ENCODE measurements around the gene TTC1.
"Not testable (repeated sequence)": the region's sequence is repeated elsewhere in the genome, so short reads cannot be mapped to it uniquely, and the experiment has no call there.

The TTC1 gene, protein sequence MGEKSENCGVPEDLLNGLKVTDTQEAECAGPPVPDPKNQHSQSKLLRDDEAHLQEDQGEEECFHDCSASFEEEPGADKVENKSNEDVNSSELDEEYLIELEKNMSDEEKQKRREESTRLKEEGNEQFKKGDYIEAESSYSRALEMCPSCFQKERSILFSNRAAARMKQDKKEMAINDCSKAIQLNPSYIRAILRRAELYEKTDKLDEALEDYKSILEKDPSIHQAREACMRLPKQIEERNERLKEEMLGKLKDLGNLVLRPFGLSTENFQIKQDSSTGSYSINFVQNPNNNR

GRCh38 chr5:160008877-160009590 is at the start of gene TTC1:
Gene TTC1 (plus strand): TSS chr5:160009139. CDS start chr5:160010529, 1,390 bp downstream.
- H3K4me3 ChIP-seq (ENCODE audit: low read depth, low read length) = peak within 1 kb of the TSS; percentile 97
- H3K9ac ChIP-seq (ENCODE audit: low read depth, low read length) = peak within 1 kb of the TSS; percentile 94
- no peaks in the 10 kb centered on the region for H3K27me3 ChIP-seq (ENCODE audit: control insufficient read depth, insufficient read depth, low read length)
- H3K9me3 ChIP-seq (ENCODE audit: control insufficient read depth, insufficient read depth, low read length) = no peaks in the 10 kb centered on the region
- no peaks in the 10 kb centered on the region for H3K4me1 ChIP-seq (ENCODE audit: control insufficient read depth, insufficient read depth, low read length)
- H3K36me3 ChIP-seq (ENCODE audit: control insufficient read depth, insufficient read depth, low read length) = peaks cover 5% of the 10 kb centered on the region

DNA sequence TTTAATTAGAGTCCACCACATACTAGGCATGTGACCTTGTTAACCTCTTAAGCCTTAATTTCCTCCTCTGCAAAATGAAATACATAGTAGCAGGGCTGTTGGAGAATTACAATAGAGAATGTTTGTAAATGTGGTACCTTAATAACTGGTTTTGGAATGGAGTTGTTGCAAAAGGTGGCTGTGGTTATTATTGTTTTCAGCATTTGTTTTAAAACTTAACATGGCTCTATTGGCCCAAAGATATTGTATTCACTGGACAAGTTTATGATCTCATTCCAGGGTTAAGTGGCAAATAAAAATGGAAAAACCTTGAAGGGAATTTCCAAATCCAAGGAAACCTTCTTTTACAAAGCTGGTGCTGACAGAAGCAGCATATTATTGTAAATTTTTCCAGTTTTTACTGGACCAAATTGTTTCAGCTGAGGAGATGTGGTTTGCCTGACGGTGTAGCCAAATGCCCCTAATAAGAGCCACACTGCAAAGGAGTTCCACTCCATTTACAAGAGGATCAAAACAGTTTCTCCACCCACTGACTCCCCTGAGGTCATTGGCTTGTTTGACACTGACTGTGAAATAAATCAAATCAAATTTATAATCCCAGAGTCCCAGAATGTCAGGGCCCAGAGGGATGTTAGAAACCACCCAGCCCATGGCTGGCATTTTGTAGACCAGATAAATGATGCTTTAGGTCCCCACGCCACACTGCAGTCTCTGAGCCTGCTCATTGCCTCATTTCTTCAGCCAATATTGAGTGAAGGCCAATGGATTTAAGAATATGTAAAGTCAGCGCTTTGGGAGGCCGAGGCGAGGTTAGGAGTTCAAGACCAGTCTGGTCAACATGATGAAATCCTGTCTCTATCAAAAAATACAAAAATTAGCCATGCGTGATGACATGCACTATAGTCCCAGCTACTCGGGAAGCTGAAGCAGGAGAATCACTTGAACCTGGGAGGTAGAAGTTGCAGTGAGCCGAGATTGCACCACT is 47.5 kb upstream of the TTC1 start:
- no peaks in the 10 kb centered on the region for H3K9me3 ChIP-seq (ENCODE audit: control insufficient read depth, insufficient read depth, low read length)
- no peak overlapping the region for H3K9ac ChIP-seq (ENCODE audit: low read depth, low read length)
- H3K27me3 ChIP-seq (ENCODE audit: control insufficient read depth, insufficient read depth, low read length) = no peaks in the 10 kb centered on the region
- H3K36me3 ChIP-seq (ENCODE audit: control insufficient read depth, insufficient read depth, low read length) = no peaks in the 10 kb centered on the region
- H3K4me3 ChIP-seq (ENCODE audit: low read depth, low read length) = no peak overlapping the region
- no peaks in the 10 kb centered on the region for H3K4me1 ChIP-seq (ENCODE audit: control insufficient read depth, insufficient read depth, low read length)

DNA sequence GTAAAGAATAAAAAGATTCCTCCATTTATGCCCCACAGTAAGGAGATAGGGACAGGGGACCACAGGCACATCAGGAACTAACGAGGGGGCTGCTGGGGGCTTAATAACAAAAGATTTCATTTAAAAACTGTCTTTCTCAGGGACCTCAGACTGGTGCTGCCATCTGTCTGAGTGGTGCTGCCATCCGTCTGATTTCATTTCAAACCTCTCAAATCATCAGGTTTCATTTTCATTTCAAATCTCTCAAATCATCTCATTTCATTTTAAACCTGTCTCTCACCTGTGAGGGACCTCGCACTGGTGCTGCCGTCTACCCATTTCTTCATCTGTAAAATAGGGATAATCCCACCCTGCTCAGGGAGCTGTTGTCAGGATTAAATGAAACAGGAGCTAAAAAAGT is 46.7 kb upstream of the TTC1 start:
- no peaks in the 10 kb centered on the region for H3K27me3 ChIP-seq (ENCODE audit: control insufficient read depth, insufficient read depth, low read length)
- no peaks in the 10 kb centered on the region for H3K36me3 ChIP-seq (ENCODE audit: control insufficient read depth, insufficient read depth, low read length)
- no peak overlapping the region for H3K9ac ChIP-seq (ENCODE audit: low read depth, low read length)
- no peaks in the 10 kb centered on the region for H3K4me1 ChIP-seq (ENCODE audit: control insufficient read depth, insufficient read depth, low read length)
- H3K4me3 ChIP-seq (ENCODE audit: low read depth, low read length) = no peak overlapping the region
- H3K9me3 ChIP-seq (ENCODE audit: control insufficient read depth, insufficient read depth, low read length) = no peaks in the 10 kb centered on the region

GRCh38 chr5:159963935-159964334 is 45.0 kb upstream of the TTC1 start:
- H3K9ac ChIP-seq (ENCODE audit: low read depth, low read length) = no peak overlapping the region
- no peaks in the 10 kb centered on the region for H3K4me1 ChIP-seq (ENCODE audit: control insufficient read depth, insufficient read depth, low read length)
- no peaks in the 10 kb centered on the region for H3K9me3 ChIP-seq (ENCODE audit: control insufficient read depth, insufficient read depth, low read length)
- H3K36me3 ChIP-seq (ENCODE audit: control insufficient read depth, insufficient read depth, low read length) = no peaks in the 10 kb centered on the region
- H3K27me3 ChIP-seq (ENCODE audit: control insufficient read depth, insufficient read depth, low read length) = peaks cover 3% of the 10 kb centered on the region
- H3K4me3 ChIP-seq (ENCODE audit: low read depth, low read length) = no peak overlapping the region

GRCh38 chr5:159965031-159965837 is 43.7 kb upstream of the TTC1 start:
- H3K36me3 ChIP-seq (ENCODE audit: control insufficient read depth, insufficient read depth, low read length) = no peaks in the 10 kb centered on the region
- H3K27me3 ChIP-seq (ENCODE audit: control insufficient read depth, insufficient read depth, low read length) = peaks cover 12% of the 10 kb centered on the region
- H3K9me3 ChIP-seq (ENCODE audit: control insufficient read depth, insufficient read depth, low read length) = no peaks in the 10 kb centered on the region
- no peaks in the 10 kb centered on the region for H3K4me1 ChIP-seq (ENCODE audit: control insufficient read depth, insufficient read depth, low read length)
- H3K4me3 ChIP-seq (ENCODE audit: low read depth, low read length) = no peak overlapping the region
- no peak overlapping the region for H3K9ac ChIP-seq (ENCODE audit: low read depth, low read length)

GRCh38 chr5:159965838-159966128 is 43.2 kb upstream of the TTC1 start:
- not testable (repeated sequence) for H3K9me3 ChIP-seq (ENCODE audit: control insufficient read depth, insufficient read depth, low read length); H3K36me3 ChIP-seq (ENCODE audit: control insufficient read depth, insufficient read depth, low read length); H3K4me3 ChIP-seq (ENCODE audit: low read depth, low read length)

GRCh38 chr5:159969966-159970365 is 39.0 kb upstream of the TTC1 start:
- no peaks in the 10 kb centered on the region for H3K9me3 ChIP-seq (ENCODE audit: control insufficient read depth, insufficient read depth, low read length)
- H3K27me3 ChIP-seq (ENCODE audit: control insufficient read depth, insufficient read depth, low read length) = peaks cover 54% of the 10 kb centered on the region
- H3K4me1 ChIP-seq (ENCODE audit: control insufficient read depth, insufficient read depth, low read length) = no peaks in the 10 kb centered on the region
- no peak overlapping the region for H3K9ac ChIP-seq (ENCODE audit: low read depth, low read length)
- no peak overlapping the region for H3K4me3 ChIP-seq (ENCODE audit: low read depth, low read length)
- H3K36me3 ChIP-seq (ENCODE audit: control insufficient read depth, insufficient read depth, low read length) = no peaks in the 10 kb centered on the region

More at GRCh38 chr5:159965838-159966128, 43.2 kb upstream of the TTC1 start:
- not testable (repeated sequence) for H3K4me1 ChIP-seq (ENCODE audit: control insufficient read depth, insufficient read depth, low read length); H3K9ac ChIP-seq (ENCODE audit: low read depth, low read length)
- peaks cover 17% of the 10 kb centered on the region for H3K27me3 ChIP-seq (ENCODE audit: control insufficient read depth, insufficient read depth, low read length)

DNA sequence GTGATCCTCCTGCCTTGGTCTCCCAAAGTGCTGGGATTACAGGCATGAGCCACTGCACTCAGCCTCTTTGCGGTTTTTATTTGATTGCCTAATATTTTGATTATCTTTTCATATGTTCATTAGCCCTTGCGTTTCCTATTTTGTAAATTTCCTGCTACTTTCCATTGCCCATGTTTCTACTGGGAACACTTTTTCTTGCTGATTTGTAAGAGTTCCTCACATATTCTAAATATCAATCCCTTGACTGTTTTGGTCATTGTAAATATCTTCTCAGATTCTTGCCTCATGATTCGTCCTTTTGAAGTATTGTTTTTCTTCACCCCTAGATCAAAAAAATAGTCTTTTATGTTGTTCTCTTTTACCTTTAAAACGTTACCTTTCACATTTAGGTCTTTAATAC is 37.9 kb upstream of the TTC1 start:
- H3K4me1 ChIP-seq (ENCODE audit: control insufficient read depth, insufficient read depth, low read length) = no peaks in the 10 kb centered on the region
- H3K4me3 ChIP-seq (ENCODE audit: low read depth, low read length) = no peak overlapping the region
- H3K27me3 ChIP-seq (ENCODE audit: control insufficient read depth, insufficient read depth, low read length) = peaks cover 55% of the 10 kb centered on the region
- no peaks in the 10 kb centered on the region for H3K36me3 ChIP-seq (ENCODE audit: control insufficient read depth, insufficient read depth, low read length)
- H3K9ac ChIP-seq (ENCODE audit: low read depth, low read length) = no peak overlapping the region
- H3K9me3 ChIP-seq (ENCODE audit: control insufficient read depth, insufficient read depth, low read length) = no peaks in the 10 kb centered on the region

- peaks cover 55% of the 10 kb centered on the region for H3K27me3 ChIP-seq (ENCODE audit: control insufficient read depth, insufficient read depth, low read length)
- H3K36me3 ChIP-seq (ENCODE audit: control insufficient read depth, insufficient read depth, low read length) = no peaks in the 10 kb centered on the region
- H3K9ac ChIP-seq (ENCODE audit: low read depth, low read length) = no peak overlapping the region
- H3K4me3 ChIP-seq (ENCODE audit: low read depth, low read length) = peak overlapping the region; percentile 49
- no peaks in the 10 kb centered on the region for H3K9me3 ChIP-seq (ENCODE audit: control insufficient read depth, insufficient read depth, low read length)
- H3K4me1 ChIP-seq (ENCODE audit: control insufficient read depth, insufficient read depth, low read length) = no peaks in the 10 kb centered on the region
These were observed 37.4 kb upstream of the TTC1 start for GRCh38 chr5:159971514-159971913.

DNA sequence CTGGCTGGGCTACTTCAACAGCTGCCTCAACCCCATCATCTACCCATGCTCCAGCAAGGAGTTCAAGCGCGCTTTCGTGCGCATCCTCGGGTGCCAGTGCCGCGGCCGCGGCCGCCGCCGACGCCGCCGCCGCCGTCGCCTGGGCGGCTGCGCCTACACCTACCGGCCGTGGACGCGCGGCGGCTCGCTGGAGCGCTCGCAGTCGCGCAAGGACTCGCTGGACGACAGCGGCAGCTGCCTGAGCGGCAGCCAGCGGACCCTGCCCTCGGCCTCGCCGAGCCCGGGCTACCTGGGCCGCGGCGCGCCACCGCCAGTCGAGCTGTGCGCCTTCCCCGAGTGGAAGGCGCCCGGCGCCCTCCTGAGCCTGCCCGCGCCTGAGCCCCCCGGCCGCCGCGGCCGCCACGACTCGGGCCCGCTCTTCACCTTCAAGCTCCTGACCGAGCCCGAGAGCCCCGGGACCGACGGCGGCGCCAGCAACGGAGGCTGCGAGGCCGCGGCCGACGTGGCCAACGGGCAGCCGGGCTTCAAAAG is 36.9 kb upstream of the TTC1 start:
- Histone ChIP-seq H3K27me3 (ENCODE audit: control insufficient read depth, insufficient read depth, low read length) (peaks cover 58% of the 10 kb centered on the region), H3K9ac (ENCODE audit: low read depth, low read length) (no peak overlapping the region), H3K4me3 (ENCODE audit: low read depth, low read length) (peak overlapping the region; percentile 49), H3K4me1 (ENCODE audit: control insufficient read depth, insufficient read depth, low read length) (no peaks in the 10 kb centered on the region), H3K9me3 (ENCODE audit: control insufficient read depth, insufficient read depth, low read length) (no peaks in the 10 kb centered on the region), H3K36me3 (ENCODE audit: control insufficient read depth, insufficient read depth, low read length) (no peaks in the 10 kb centered on the region)

Measured in iPS-15b (cell line).